Heart left ventricle (tissue), 13 donors: Measurements from ENCODE around the gene LPP.

Source experiments
- CTCF ChIP-seq, 12 donors: fragments of 200-600 bp; sonication (generic) in 4 of 12; IDR thresholded peaks; one replicate each; pipeline versions ENCODE4 v1.5.0 to v1.8.0; 2018 to 2022; ENCODE audit warnings: antibody characterized with exemption in 12 of 12, mild to moderate bottlenecking in 5 of 12
- POLR2A ChIP-seq, 2 donors: fragments of 450-650 bp; IDR thresholded peaks; one replicate each; pipeline ENCODE4 v1.6.1; 2017; ENCODE audit warnings: antibody characterized with exemption in 2 of 2, mild to moderate bottlenecking in 2 of 2, moderate library complexity in 2 of 2
- donor health status: ischemic (EF 13 %, LVEDD 7.1; RV severe dilation, severe dysfunction).
- donor health status: DM: no; HTN: yes; CAD: no.
- donor health status: DM: no; HTN: no; CAD: no.
- donor health status: ischemic (EF 25% LVEDD 6.9; RV normal size, moderate dysfunction).
- donor health status: ischemic (EF 25% LVEDD 5.7; RV mildly dilated, moderate dysfunction).
- donor health status: ischemic (EF 35%, LVEDD 5.7; RV mildly dilated, moderate dysfunction).
- donor health status: nonischemic (EF 11% LVEDD 7.7; RV severe dilation, severe dysfunction).
- donor health status: DM: yes; HTN: yes; CAD: no.
- donor health status: PGD.
- donor health status: ischemic (EF 29% LVEDD 5.4; RV normal size, mild dysfunction).
- donor health status: nonischemic (EF 23%, LVEDD 6.1; RV moderate dilation, normal function).

GRCh38 chr3:188727052-188727451 is 573.1 kb downstream of the LPP start:
- TF ChIP-seq CTCF (IDR thresholded peaks at IDR 0.05) (no peak), POLR2A (IDR thresholded peaks at IDR 0.05) (no peak)
